Left lung (tissue), 10 donors: ENCODE measurements around the gene SESN1. TPM values are rescaled to one million over a fixed set of nuclear protein-coding genes. Genes with fewer than 3 reads are reported as not detected.

Experiments used
- ATAC-seq: fragments of 200-7000 bp; cut with Tn5 transposase; one replicate; pipeline ENCODE4 v1.9.1; 2020; ENCODE audit warnings: moderate library complexity
- DNase-seq, 4 donors: peaks; one replicate each; pipeline ENCODE4 v3.0.0-alpha.2; 2013 to 2020
- H3K27ac ChIP-seq, 2 donors: fragments of 200-600 bp; sonication (generic) in 1 of 2; one replicate each; pipeline versions ENCODE4 v1.5.0 to v1.8.0; 2020 to 2021
- H3K27me3 ChIP-seq, 2 donors: fragments of 200-600 bp; sonication (generic) in 1 of 2; one replicate each; pipeline versions ENCODE4 v1.5.0 to v1.8.0; 2020 to 2021
- H3K36me3 ChIP-seq, 2 donors: fragments of 200-600 bp; sonication (generic) in 1 of 2; one replicate each; pipeline versions ENCODE4 v1.5.0 to v1.8.0; 2020 to 2021
- H3K4me1 ChIP-seq, 2 donors: fragments of 200-600 bp; one replicate each; pipeline ENCODE4 v1.8.0; 2021
- H3K4me3 ChIP-seq, 2 donors: fragments of 200-600 bp; sonication (generic) in 1 of 2; one replicate each; pipeline versions ENCODE4 v1.5.0 to v1.8.0; 2020 to 2021; ENCODE audit warnings: mild to moderate bottlenecking in 1 of 2
- H3K9me3 ChIP-seq, 2 donors: fragments of 200-600 bp; sonication (generic) in 1 of 2; one replicate each; pipeline versions ENCODE4 v1.5.0 to v1.8.0; 2020 to 2021
- intact Hi-C, 2 donors: fragments of 100-400 bp; cut with DNase I; formaldehyde crosslinking; loops; one replicate each; pipeline versions ENCODE4 v1.11.2 to v1.14.2; 2022
- polyA plus RNA-seq, 6 donors: library from polyadenylated mRNA; unstranded; fragments of 120-200 nt; gene quantifications; one replicate each; pipeline ENCODE4 v1.2.1, GENCODE V29; 2013; ENCODE audit not compliant: insufficient read length in 6 of 6
- total RNA-seq, 2 donors: library from RNA; stranded (reverse); fragmentation: NEBNext Ultra II Directional; extraction: Animal tissue kit (Norgen Biotek cat#: 25700); gene quantifications; one replicate each; pipeline ENCODE4 v1.2.1, GENCODE V29; 2021
- TF ChIP-seq, protein P1 (sequence below), 2 donors: fragments of 200-600 bp; sonication (generic) in 1 of 2; IDR thresholded peaks; one replicate each; pipeline versions ENCODE4 v1.5.0 to v1.8.0; 2021; ENCODE audit warnings: antibody characterized with exemption in 2 of 2
- donor health status: DM: no; HTN: yes; CAD: no.
- donor health status: DM: no; HTN: no; CAD: no.

Gene SESN1
- total and polyA plus RNA-seq, 8 donors, result 20.5 to 90.5 (median 65.7) TPM

DNA sequence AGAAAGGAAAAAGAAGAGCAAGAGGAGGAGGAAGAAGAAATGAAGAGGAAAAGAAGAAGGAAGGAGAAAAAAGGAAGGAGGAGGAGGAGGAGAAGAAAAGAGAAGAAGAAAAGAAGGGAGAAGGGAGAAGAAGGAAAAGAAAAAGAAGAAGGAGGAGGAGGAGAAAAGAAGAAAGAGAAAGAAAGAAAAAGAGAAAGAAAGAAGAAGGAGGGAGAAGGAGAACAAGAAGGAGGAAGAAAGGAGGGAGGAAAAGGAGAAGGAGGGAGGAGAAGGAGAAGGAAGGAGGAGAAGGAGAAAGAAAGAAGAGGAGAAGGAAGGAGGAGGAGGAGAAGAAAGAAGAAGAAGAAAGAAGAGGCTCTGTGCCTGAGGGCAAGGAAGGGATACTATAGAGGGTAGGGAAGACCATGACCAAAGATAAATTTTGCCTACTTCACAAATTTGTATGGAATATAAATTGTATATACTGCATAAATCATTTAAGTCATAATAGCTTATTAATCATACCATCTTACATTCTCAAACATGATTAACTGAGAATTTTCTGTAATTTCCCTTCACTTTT lies 55.7 kb downstream of the SESN1 start:
- DNase-seq (no peak), ATAC-seq (no peak)
- H3K9me3 ChIP-seq, result no peaks in the 10 kb centered on the region
- no peak overlapping the region for H3K27ac ChIP-seq
- no peaks in the 10 kb centered on the region for H3K36me3 ChIP-seq
- peaks cover 0 to 10% of the 10 kb centered on the region in 2 donors for H3K4me1 ChIP-seq
- intact Hi-C loops, result no loop called here
- no peaks in the 10 kb centered on the region for H3K27me3 ChIP-seq
- TF ChIP-seq, protein P1, sequence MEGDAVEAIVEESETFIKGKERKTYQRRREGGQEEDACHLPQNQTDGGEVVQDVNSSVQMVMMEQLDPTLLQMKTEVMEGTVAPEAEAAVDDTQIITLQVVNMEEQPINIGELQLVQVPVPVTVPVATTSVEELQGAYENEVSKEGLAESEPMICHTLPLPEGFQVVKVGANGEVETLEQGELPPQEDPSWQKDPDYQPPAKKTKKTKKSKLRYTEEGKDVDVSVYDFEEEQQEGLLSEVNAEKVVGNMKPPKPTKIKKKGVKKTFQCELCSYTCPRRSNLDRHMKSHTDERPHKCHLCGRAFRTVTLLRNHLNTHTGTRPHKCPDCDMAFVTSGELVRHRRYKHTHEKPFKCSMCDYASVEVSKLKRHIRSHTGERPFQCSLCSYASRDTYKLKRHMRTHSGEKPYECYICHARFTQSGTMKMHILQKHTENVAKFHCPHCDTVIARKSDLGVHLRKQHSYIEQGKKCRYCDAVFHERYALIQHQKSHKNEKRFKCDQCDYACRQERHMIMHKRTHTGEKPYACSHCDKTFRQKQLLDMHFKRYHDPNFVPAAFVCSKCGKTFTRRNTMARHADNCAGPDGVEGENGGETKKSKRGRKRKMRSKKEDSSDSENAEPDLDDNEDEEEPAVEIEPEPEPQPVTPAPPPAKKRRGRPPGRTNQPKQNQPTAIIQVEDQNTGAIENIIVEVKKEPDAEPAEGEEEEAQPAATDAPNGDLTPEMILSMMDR (IDR thresholded peaks at IDR 0.05), result no peak
- no peak overlapping the region for H3K4me3 ChIP-seq

DNA sequence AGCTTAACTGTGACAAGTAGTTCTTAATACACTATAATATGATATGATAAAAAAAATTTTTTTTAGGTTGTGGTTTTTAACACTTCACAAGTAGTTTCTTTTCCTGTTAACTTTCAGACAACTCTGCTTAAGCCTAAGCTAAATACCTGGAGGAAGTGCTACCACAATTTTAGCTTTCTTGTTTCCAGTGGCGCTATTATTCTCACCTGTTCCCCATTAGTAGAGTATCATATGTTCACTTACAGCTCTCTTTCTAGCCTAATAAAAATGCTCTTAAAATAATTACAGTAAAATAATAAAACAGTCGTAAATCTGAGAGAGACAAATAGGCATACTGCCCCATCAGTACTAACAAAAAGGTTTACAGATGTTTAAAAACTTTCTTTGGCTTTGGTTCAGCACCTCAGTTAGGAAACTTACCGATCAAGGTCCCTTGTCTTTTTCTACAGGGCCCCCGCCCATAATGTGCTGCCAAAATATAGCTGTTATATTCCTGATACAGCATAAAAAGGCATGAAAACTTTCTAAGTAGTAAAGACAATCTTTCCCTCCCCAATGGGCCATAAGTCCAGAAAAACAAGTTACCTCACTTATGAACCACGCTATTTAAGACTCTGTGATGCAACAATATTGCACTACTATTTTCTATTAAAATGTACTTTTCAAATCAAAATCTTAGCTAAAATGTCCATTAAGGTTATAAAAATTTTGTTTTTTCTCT lies 57.9 kb downstream of the SESN1 start:
- H3K36me3 ChIP-seq, result no peaks in the 10 kb centered on the region
- ATAC-seq, result no peak

DNA sequence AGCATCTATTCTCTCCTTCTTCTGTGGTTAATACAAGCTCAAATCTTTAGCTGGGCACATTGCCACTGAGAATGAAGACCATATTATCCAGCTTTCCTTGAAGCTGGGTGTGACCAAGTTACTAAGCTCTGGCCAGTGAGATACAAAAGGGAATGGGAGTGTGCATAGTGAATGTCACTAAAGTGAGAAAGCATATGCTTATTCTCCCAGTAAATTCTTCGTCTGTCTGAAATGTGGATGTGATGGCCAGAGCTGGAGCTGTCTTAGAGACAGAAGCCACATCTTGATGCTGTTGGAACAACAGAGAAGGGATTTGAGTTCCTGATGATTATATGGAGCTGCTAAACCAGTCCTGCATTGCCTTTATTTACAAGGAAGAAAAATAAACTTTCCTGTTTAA lies 60.1 kb downstream of the SESN1 start:
- ATAC-seq, result no peak
- TF ChIP-seq, protein P1 (IDR thresholded peaks at IDR 0.05), result no peak
- H3K27ac ChIP-seq, result no peak overlapping the region
- H3K4me1 ChIP-seq, result peaks cover 0 to 5% of the 10 kb centered on the region in 2 donors
- peak in 1 of 4 donors; percentile 82 for DNase-seq
- H3K36me3 ChIP-seq, result no peaks in the 10 kb centered on the region
- intact Hi-C loops, result no loop called here
- H3K9me3 ChIP-seq, result no peaks in the 10 kb centered on the region
- no peak overlapping the region for H3K4me3 ChIP-seq
- no peaks in the 10 kb centered on the region for H3K27me3 ChIP-seq

More for the DNA sequence above, 57.9 kb downstream of the SESN1 start:
- TF ChIP-seq, protein P1 (IDR thresholded peaks at IDR 0.05), result no peak
- Histone ChIP-seq H3K27me3 (no peaks in the 10 kb centered on the region), H3K9me3 (no peaks in the 10 kb centered on the region), H3K4me3 (no peak overlapping the region), H3K4me1 (peaks cover 0 to 10% of the 10 kb centered on the region in 2 donors), H3K27ac (no peak overlapping the region)
- intact Hi-C loops, result no loop called here
- no peak for DNase-seq

DNA sequence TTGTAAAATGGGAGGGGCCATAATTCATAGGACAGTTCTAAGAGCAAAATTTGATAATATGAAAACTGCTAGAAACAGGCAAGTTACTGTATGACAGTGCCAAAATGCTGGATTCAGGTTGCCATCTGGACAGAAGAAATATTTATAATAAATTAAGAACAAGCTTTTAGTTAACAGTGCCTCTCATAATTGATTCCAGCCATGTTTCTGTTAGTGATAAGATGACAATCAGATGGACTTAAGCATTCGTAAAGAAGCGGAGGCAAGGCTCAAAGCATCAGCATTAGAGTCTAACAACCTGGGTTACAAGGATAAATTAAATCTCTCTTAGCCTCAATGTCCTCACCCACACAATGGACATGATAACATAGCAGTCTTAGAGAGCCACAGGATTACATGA lies 61.0 kb downstream of the SESN1 start:
- Histone ChIP-seq H3K27me3 (no peaks in the 10 kb centered on the region), H3K4me1 (no peaks in the 10 kb centered on the region), H3K4me3 (no peak overlapping the region), H3K27ac (no peak overlapping the region), H3K36me3 (no peaks in the 10 kb centered on the region), H3K9me3 (no peaks in the 10 kb centered on the region)
- no peak for DNase-seq
- TF ChIP-seq, protein P1 (IDR thresholded peaks at IDR 0.05), result no peak
- intact Hi-C loops, result no loop called here
- no peak for ATAC-seq

DNA sequence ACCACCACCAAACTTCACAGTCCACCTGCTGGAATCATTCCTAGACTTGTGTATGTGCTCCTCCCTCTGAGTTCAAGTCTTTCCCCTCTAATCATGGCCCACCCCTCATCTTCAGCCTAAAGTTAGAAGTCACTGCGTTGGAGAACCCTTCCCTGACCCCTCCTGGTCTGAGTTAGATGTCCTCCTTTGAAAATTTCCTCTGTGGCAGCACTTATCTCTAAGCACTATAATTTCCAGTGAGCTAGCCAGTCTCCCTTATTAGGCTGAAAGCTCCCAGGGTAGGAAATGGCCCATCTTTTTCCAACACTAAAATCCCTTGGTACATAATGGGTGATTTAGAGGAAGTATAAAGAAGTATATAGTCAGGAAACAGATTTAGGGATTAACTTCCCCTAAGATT lies 63.2 kb downstream of the SESN1 start:
- Histone ChIP-seq H3K4me3 (no peak overlapping the region), H3K4me1 (no peaks in the 10 kb centered on the region), H3K27ac (no peak overlapping the region), H3K27me3 (no peaks in the 10 kb centered on the region), H3K36me3 (no peaks in the 10 kb centered on the region), H3K9me3 (no peaks in the 10 kb centered on the region)
- TF ChIP-seq, protein P1 (IDR thresholded peaks at IDR 0.05), result no peak
- ATAC-seq (no peak), DNase-seq (no peak)
- intact Hi-C loops, result no loop called here
